Esophagus muscularis mucosa (tissue), 3 donors: ENCODE data around the gene BAIAP2L1.
"Not testable (repeated sequence)": the region's sequence is repeated elsewhere in the genome, so short reads cannot be mapped to it uniquely, and the experiment has no call there.

Experiments
- CTCF ChIP-seq, 3 experiments: fragments of 200-600 bp in 2 of 3; fragments of 450-650 bp in 1 of 3; sonication (generic) in 2 of 3; IDR thresholded peaks; one replicate each; pipeline ENCODE4 v1.5.1; 2017 to 2019; ENCODE audit warnings: antibody characterized with exemption in 3 of 3, mild to moderate bottlenecking in 2 of 3, moderate library complexity in 1 of 3
- POLR2A ChIP-seq: fragments of 450-650 bp; IDR thresholded peaks from one replicate; pipeline ENCODE4 v1.6.1; 2017; ENCODE audit warnings: antibody characterized with exemption, moderate library complexity, mild to moderate bottlenecking, low read depth

GRCh38 chr7:98408146-98408545 lies 7.3 kb upstream of the BAIAP2L1 start:
- not testable (repeated sequence) for TF ChIP-seq CTCF (IDR thresholded peaks at IDR 0.05); POLR2A
